GM12878 (cell line): ENCODE data around the gene ECM1. TPM values are rescaled to one million over a fixed set of nuclear protein-coding genes. Genes with fewer than 3 reads are reported as not detected.

Source experiments
- ATAC-seq: fragments of 200-7000 bp; cut with Tn5 transposase; 3 replicates; pipeline ENCODE4 v1.9.1; 2020; ENCODE audit warnings: mild to moderate bottlenecking, moderate library complexity
- BruUV-seq: library from RNA; stranded (reverse); fragments of 400-500 nt; replicated peaks from 2 replicates; lab custom pipeline; 2021; lab: Mats Ljungman, UMichigan
- CTCF ChIA-PET: fragments of 300-600 bp; sonication (Branson Sonifier 250); formaldehyde crosslinking; extraction: SDS; loops from one replicate; lab custom pipeline; 2021; ENCODE audit warnings: inconsistent platforms; lab: Yijun Ruan, JAX
- POLR2A ChIA-PET: fragments of 350-600 bp; formaldehyde crosslinking; extraction: SDS; loops from one replicate; lab custom pipeline; 2021; ENCODE audit warnings: inconsistent platforms; lab: Charles Lee
- RAD21 ChIA-PET: fragments of 300-600 bp; sonication (Branson Sonifier 250); formaldehyde crosslinking; loops from one replicate; lab custom pipeline; 2023; ENCODE audit warnings: antibody characterized with exemption; ENCODE audit not compliant: unreplicated experiment; lab: Charles Lee
- SMC1A ChIA-PET: fragments of 300-600 bp; sonication (Branson Sonifier 250); formaldehyde crosslinking; loops from one replicate; lab custom pipeline; 2023; ENCODE audit not compliant: unreplicated experiment, uncharacterized antibody; lab: Charles Lee
- DNase-seq: peaks from one replicate; pipeline ENCODE4 v3.0.0-alpha.2; 2011; ENCODE audit warnings: low read depth, low spot score
- FAIRE-seq: peaks from 3 replicates; lab custom pipeline; 2011; peaks lifted over from hg19 to GRCh38; lab: Jason Lieb, UNC
- H2AFZ ChIP-seq: 2 replicates; pipeline ENCODE4 v1.6.0; 2011; ENCODE audit warnings: low read depth, low read length, control low read depth; ENCODE audit not compliant: control insufficient read depth
- H3K27ac ChIP-seq: 2 replicates; pipeline ENCODE4 v1.5.1; 2011; ENCODE audit warnings: control low read depth; ENCODE audit not compliant: control insufficient read depth, insufficient read depth
- H3K27me3 ChIP-seq, 2 experiments: replicated peaks in 1 of 2; 2 replicates each; pipeline versions ENCODE4 v1.6.0 to v1.6.1; 2011; ENCODE audit warnings: low read length in 1 of 2; ENCODE audit not compliant: control insufficient read depth in 2 of 2, insufficient read depth in 2 of 2
- H3K36me3 ChIP-seq, 2 experiments: 2 replicates each; pipeline ENCODE4 v1.5.1; 2011; ENCODE audit warnings: low read length in 1 of 2; ENCODE audit not compliant: control insufficient read depth in 2 of 2, insufficient read depth in 2 of 2
- H3K4me1 ChIP-seq: 2 replicates; pipeline ENCODE4 v1.6.1; 2011; ENCODE audit warnings: mild to moderate bottlenecking, low read length, moderate library complexity, mixed read lengths; ENCODE audit not compliant: control insufficient read depth, insufficient read depth
- H3K4me2 ChIP-seq: 2 replicates; pipeline ENCODE4 v1.6.0; 2011; ENCODE audit warnings: control low read depth; ENCODE audit not compliant: control insufficient read depth, insufficient read depth
- H3K4me3 ChIP-seq: fragments of 200-600 bp; sonication (generic); 2 replicates; pipeline ENCODE4 v1.5.1; 2016
- H3K79me2 ChIP-seq: 2 replicates; pipeline ENCODE4 v1.6.0; 2011; ENCODE audit warnings: low read length; ENCODE audit not compliant: control insufficient read depth, insufficient read depth
- H3K9ac ChIP-seq: 2 replicates; pipeline ENCODE4 v1.8.0; 2011; ENCODE audit warnings: low read length, control low read depth, mixed read lengths; ENCODE audit not compliant: control insufficient read depth, insufficient read depth
- H3K9me3 ChIP-seq: replicated peaks from 3 replicates; pipeline ENCODE4 v1.5.1; 2011; ENCODE audit warnings: mild to moderate bottlenecking, low read length; ENCODE audit not compliant: control insufficient read depth, insufficient read depth
- H4K20me1 ChIP-seq: 2 replicates; pipeline ENCODE4 v1.6.0; 2011; ENCODE audit not compliant: control insufficient read depth, insufficient read depth
- BCL3 ChIP-seq: IDR thresholded peaks from 2 replicates; pipeline ENCODE4 v1.6.1; 2011; ENCODE audit warnings: borderline replicate concordance, low read depth, mild to moderate bottlenecking, moderate library complexity, low read length; ENCODE audit not compliant: insufficient read depth, poor library complexity, severe bottlenecking
- POLR2AphosphoS2 ChIP-seq: IDR thresholded peaks from 2 replicates; pipeline ENCODE4 v1.6.1; 2011; ENCODE audit warnings: low read depth, mild to moderate bottlenecking, low read length, improper control_type of control experiment, moderate library complexity
- ZNF592 ChIP-seq: fragments of 450-650 bp; IDR thresholded peaks from 2 replicates; pipeline ENCODE4 v1.6.1; 2017; ENCODE audit warnings: mild to moderate bottlenecking, moderate library complexity
- WGBS: methylation state at CpG from one replicate; pipeline ENCODE4 v1.1.6; 2016; ENCODE audit warnings: low lambda C conversion rate; ENCODE audit not compliant: insufficient replicate concordance, insufficient coverage; ENCODE audit errors: missing lambda C conversion rate; 5-methylcytosine and 5-hydroxymethylcytosine counted together
- in situ Hi-C: fragments of 300-500 bp; cut with MboI; formaldehyde crosslinking; loops from 9 replicates; pipeline ENCODE4 v1.14.3; 2018; ENCODE audit warnings: mixed read lengths
- intact Hi-C: fragments of 100-400 bp; cut with micrococcal nuclease; formaldehyde crosslinking; loops from one replicate; pipeline ENCODE4 v1.14.2; 2022; ENCODE audit not compliant: unreplicated experiment
- polyA plus RNA-seq, 11 experiments: library from polyadenylated mRNA; depleted of rRNA in 4 of 11; unstranded in 6 of 11; stranded (reverse) in 5 of 11; fragments of >200 nt; fragmentation: Nextera tagmentation in 4 of 11; fragmentation: Illumina TruSeq in 1 of 11; extraction: Ambion mirVana in 4 of 11; extraction: Trizol in 1 of 11; gene quantifications; 1 replicate in 1 of 11; 2 replicates in 10 of 11; pipeline versions ENCODE4 v1.2.1 to v1.2.3, GENCODE V29; 2011 to 2016; ENCODE audit warnings: inconsistent platforms in 2 of 11, missing spikeins in 2 of 11, low read depth in 1 of 11
- total RNA-seq, 4 experiments: library from RNA; depleted of rRNA in 3 of 4; stranded (reverse); fragments of >200 nt in 3 of 4; fragmentation: Illumina TruSeq in 1 of 4; extraction: Trizol in 1 of 4; gene quantifications; 2 replicates each; pipeline versions ENCODE4 v1.2.1 to v1.2.3, GENCODE V29; 2013 to 2021

The ECM1 gene
- total and polyA plus RNA-seq, 10 of the 15 experiments (the other 5 are each of a cell fraction or from before 2014, with no cell fraction given): 0.06 to 1.3 (median 0.60) TPM

DNA sequence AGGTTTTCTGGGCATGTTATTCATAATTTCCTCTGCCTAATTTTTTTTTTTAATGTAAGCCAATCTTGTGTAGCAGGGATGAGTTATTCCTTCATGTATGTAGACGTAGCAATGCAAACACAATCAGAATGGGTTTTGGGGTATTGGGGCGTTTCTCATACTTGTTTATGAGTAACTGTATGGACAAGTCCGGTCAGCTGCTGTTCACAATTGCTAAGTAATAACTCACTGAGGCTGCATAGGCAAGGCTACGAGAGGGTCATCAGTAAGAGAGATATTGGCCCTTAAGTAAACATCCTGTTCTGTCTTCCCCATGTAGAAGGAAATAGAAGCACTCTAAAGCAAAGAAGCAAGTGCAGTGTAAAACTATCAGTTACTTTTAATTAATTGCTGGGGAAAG lies 30.2 kb upstream of the ECM1 start:
- Histone ChIP-seq H2AFZ (no peak overlapping the region), H3K36me3 (peaks cover 0 to 2% of the 10 kb centered on the region in 2 experiments; a peak in 1 of 4 replicates), H4K20me1 (no peaks in the 10 kb centered on the region), H3K4me1 (no peaks in the 10 kb centered on the region)
- DNase-seq (no peak), ATAC-seq (peak; percentile 25; the same call in 2 of the 3 replicates)
- WGBS: 81% methylated on average over 4 of the region's 4 CpGs
- RAD21 ChIA-PET: no interaction called here
- SMC1A ChIA-PET: no interaction called here
- intact Hi-C loops: no loop called here
- POLR2A ChIA-PET: no interaction called here
- 0 out of 2 replicates have a peak, but pooled peaks have one; percentile 19 for TF ChIP-seq POLR2AphosphoS2
- no peak for TF ChIP-seq ZNF592
- TF ChIP-seq BCL3: peak; percentile 34
- TF ChIP-seq, all 136 proteins: peak for 2
- Histone ChIP-seq H3K9me3 (no peaks in the 10 kb centered on the region), H3K27me3 (no peaks in the 10 kb centered on the region), H3K79me2 (no peaks in the 10 kb centered on the region), H3K4me2 (no peak overlapping the region), H3K27ac (no peak overlapping the region), H3K4me3 (no peak overlapping the region), H3K9ac (no peak overlapping the region)
- FAIRE-seq: no peak
- BruUV-seq: no TSS peak
- in situ Hi-C loops: no loop called here
- CTCF ChIA-PET: no interaction called here
